Epithelial cell of prostate (primary cell): ENCODE measurements around the gene DOCK6.

ENCODE experiments used
- DNase-seq: peaks from one replicate; pipeline ENCODE4 v3.0.0-alpha.2; 2011; ENCODE audit warnings: low read depth, low spot score
- H3K27ac ChIP-seq: fragments of 450-650 bp; 2 replicates; pipeline ENCODE4 v1.5.1; 2017; ENCODE audit warnings: mild to moderate bottlenecking

DOCK6 gene

GRCh38 chr19:11261971-11262839 lies at the start of gene DOCK6:
DOCK6 (minus strand) TSS chr19:11262524; CDS start chr19:11262440, 84 bp downstream.
- H3K27ac ChIP-seq = peak within 1 kb of the TSS; percentile 45
- no peak for DNase-seq

GRCh38 chr19:11306337-11306736 lies 44.0 kb upstream of the DOCK6 start:
- DNase-seq = no peak
- H3K27ac ChIP-seq = no peak overlapping the region

- no peak for DNase-seq
- no peak overlapping the region for H3K27ac ChIP-seq
Measured at GRCh38 chr19:11304936-11305335, 42.6 kb upstream of the DOCK6 start.

- no peak for DNase-seq
- no peak overlapping the region for H3K27ac ChIP-seq
Measured at GRCh38 chr19:11300811-11301120, 38.4 kb upstream of the DOCK6 start.

- no peak for DNase-seq
- no peak overlapping the region for H3K27ac ChIP-seq
Measured at GRCh38 chr19:11299946-11300810, 37.9 kb upstream of the DOCK6 start.

- DNase-seq = no peak
- no peak overlapping the region for H3K27ac ChIP-seq
Measured at GRCh38 chr19:11296264-11296663, 33.9 kb upstream of the DOCK6 start.

GRCh38 chr19:11295665-11296245 lies 33.4 kb upstream of the DOCK6 start, which contains the start of gene TSPAN16:
TSPAN16 (plus strand) TSS chr19:11296160; CDS start chr19:11296298, 138 bp downstream.
- no peak within 1 kb of the TSS for H3K27ac ChIP-seq
- no peak for DNase-seq

- H3K27ac ChIP-seq = no peak overlapping the region
- no peak for DNase-seq
Measured at GRCh38 chr19:11295180-11295579, 32.9 kb upstream of the DOCK6 start.

- peak; percentile 49 for DNase-seq
- peak overlapping the region; percentile 59 for H3K27ac ChIP-seq
Measured at GRCh38 chr19:11293433-11294389, 31.4 kb upstream of the DOCK6 start.

- no peak overlapping the region for H3K27ac ChIP-seq
- no peak for DNase-seq
Measured at GRCh38 chr19:11291991-11292390, 29.7 kb upstream of the DOCK6 start.

- no peak for DNase-seq
- no peak overlapping the region for H3K27ac ChIP-seq
Measured at GRCh38 chr19:11291415-11291814, 29.1 kb upstream of the DOCK6 start.

GRCh38 chr19:11290256-11290655 lies 27.9 kb upstream of the DOCK6 start:
- DNase-seq = no peak
- no peak overlapping the region for H3K27ac ChIP-seq

- no peak overlapping the region for H3K27ac ChIP-seq
- DNase-seq = no peak
Measured at GRCh38 chr19:11288349-11288748, 26.0 kb upstream of the DOCK6 start.

- H3K27ac ChIP-seq = no peak overlapping the region
- DNase-seq = no peak
Measured at GRCh38 chr19:11286312-11286974, 24.1 kb upstream of the DOCK6 start.

- DNase-seq = no peak
- no peak overlapping the region for H3K27ac ChIP-seq
Measured at GRCh38 chr19:11284515-11284914, 22.2 kb upstream of the DOCK6 start.

GRCh38 chr19:11281356-11282049 lies 19.2 kb upstream of the DOCK6 start:
- no peak overlapping the region for H3K27ac ChIP-seq
- no peak for DNase-seq

- no peak overlapping the region for H3K27ac ChIP-seq
- no peak for DNase-seq
Measured at GRCh38 chr19:11279505-11280236, 17.3 kb upstream of the DOCK6 start.

- no peak for DNase-seq
- no peak overlapping the region for H3K27ac ChIP-seq
Measured at GRCh38 chr19:11278670-11279069, 16.3 kb upstream of the DOCK6 start.
